ENCODE data around the gene COA7. TPM values are rescaled to one million over a fixed set of nuclear protein-coding genes. Genes with fewer than 3 reads are reported as not detected.
"Not testable (repeated sequence)": the region's sequence is repeated elsewhere in the genome, so short reads cannot be mapped to it uniquely, and the experiment has no call there.

Gene COA7
- total RNA-seq, 1 donor from 2014 or later, result 16.5 TPM

DNA sequence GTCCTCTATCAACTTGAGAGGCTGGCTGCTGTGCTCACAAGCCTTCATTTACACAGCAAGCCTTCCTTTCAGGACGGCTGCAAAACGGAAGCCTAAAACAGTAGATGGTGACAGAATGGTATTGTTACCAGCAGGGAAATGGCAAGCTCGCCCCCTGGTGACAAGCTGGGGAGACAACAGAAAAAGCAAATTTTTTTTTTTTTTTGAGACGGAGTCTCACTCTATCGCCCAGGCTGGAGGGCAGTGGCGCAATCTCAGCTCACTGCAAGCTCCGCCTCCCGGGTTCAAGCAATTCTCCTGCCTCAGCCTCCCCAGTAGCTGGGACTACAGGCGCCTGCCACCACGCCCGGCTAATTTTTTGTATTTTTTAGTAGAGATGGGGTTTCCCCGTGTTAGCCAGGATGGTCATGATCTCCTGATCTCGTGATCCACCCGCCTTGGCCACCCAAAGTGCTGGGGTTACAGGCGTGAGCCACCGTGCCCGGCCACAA lies 11.8 kb downstream of the COA7 start:
- not testable (repeated sequence) for H3K4me3 Mint-ChIP-seq (ENCODE audit: low read depth); H3K36me3 Mint-ChIP-seq (ENCODE audit: insufficient read depth); H3K4me1 Mint-ChIP-seq (ENCODE audit: low read depth); H3K9me3 Mint-ChIP-seq (ENCODE audit: low read depth); H3K27me3 Mint-ChIP-seq
- H3K27ac Mint-ChIP-seq, result peak overlapping the region; percentile 16
- TF ChIP-seq, protein P1, sequence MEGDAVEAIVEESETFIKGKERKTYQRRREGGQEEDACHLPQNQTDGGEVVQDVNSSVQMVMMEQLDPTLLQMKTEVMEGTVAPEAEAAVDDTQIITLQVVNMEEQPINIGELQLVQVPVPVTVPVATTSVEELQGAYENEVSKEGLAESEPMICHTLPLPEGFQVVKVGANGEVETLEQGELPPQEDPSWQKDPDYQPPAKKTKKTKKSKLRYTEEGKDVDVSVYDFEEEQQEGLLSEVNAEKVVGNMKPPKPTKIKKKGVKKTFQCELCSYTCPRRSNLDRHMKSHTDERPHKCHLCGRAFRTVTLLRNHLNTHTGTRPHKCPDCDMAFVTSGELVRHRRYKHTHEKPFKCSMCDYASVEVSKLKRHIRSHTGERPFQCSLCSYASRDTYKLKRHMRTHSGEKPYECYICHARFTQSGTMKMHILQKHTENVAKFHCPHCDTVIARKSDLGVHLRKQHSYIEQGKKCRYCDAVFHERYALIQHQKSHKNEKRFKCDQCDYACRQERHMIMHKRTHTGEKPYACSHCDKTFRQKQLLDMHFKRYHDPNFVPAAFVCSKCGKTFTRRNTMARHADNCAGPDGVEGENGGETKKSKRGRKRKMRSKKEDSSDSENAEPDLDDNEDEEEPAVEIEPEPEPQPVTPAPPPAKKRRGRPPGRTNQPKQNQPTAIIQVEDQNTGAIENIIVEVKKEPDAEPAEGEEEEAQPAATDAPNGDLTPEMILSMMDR (IDR thresholded peaks at IDR 0.05; ENCODE audit: unreplicated experiment), result peak; percentile 89
- peak; percentile 60 for DNase-seq (ENCODE audit: low spot score, unreplicated experiment)

DNA sequence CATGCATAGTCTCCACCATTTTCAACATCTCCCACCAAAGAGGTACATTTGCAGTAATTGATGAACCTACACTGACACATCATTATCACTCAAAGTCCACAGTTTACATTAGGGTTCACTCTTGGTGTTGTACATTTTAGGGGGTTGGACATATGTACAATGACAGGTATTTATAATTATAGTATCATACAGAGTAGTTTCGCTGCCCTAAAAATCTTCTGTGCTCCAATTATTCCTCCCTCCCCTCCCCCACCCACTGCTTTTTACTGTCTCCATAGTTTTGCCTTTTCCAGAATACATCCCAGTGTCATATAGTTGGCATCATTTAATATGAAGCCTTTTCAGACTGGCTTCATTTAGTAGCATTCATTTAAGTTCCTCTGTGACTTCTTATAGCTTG lies 13.6 kb downstream of the COA7 start:
- no peak for DNase-seq (ENCODE audit: low spot score, unreplicated experiment)
- no peaks in the 10 kb centered on the region for H3K27me3 Mint-ChIP-seq
- peaks cover 9% of the 10 kb centered on the region for H3K36me3 Mint-ChIP-seq (ENCODE audit: insufficient read depth)
- H3K4me1 Mint-ChIP-seq (ENCODE audit: low read depth), result peaks cover 4% of the 10 kb centered on the region
- H3K27ac Mint-ChIP-seq, result no peak overlapping the region
- no peak overlapping the region for H3K4me3 Mint-ChIP-seq (ENCODE audit: low read depth)
- TF ChIP-seq, protein P1 (IDR thresholded peaks at IDR 0.05; ENCODE audit: unreplicated experiment), result no peak
- H3K9me3 Mint-ChIP-seq (ENCODE audit: low read depth), result no peaks in the 10 kb centered on the region

DNA sequence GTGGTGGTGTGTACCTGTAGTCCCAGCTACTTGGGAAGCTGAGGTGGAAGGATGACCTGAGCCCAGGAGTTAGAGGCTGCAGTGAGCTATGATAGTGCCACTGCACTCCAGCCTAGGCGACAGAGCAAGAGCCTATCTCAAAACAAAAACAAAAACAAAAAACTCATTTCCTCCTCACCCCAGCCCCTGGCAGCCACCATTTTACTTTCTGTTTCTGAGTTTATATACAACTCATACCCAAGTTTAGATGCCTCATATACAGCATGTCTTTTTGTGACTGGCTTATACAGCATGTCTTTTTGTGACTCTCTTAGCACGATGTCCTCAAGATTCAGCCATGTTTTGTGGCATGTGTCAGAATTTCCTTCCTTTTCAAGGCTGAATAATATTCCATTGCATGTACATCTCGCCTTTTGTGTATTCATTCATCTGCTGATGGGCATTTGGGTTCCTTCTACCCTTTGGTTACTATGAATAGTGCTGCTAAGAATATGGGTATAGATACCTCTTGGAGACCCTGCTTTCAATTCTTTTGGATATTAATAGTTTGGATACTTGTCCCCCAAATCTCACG lies 14.7 kb downstream of the COA7 start:
- no peak for DNase-seq (ENCODE audit: low spot score, unreplicated experiment)
- peaks cover 10% of the 10 kb centered on the region for H3K4me1 Mint-ChIP-seq (ENCODE audit: low read depth)
- H3K9me3 Mint-ChIP-seq (ENCODE audit: low read depth), result no peaks in the 10 kb centered on the region
- no peaks in the 10 kb centered on the region for H3K27me3 Mint-ChIP-seq
- H3K4me3 Mint-ChIP-seq (ENCODE audit: low read depth), result no peak overlapping the region
- peaks cover 9% of the 10 kb centered on the region for H3K36me3 Mint-ChIP-seq (ENCODE audit: insufficient read depth)
- TF ChIP-seq, protein P1 (IDR thresholded peaks at IDR 0.05; ENCODE audit: unreplicated experiment), result no peak
- H3K27ac Mint-ChIP-seq, result no peak overlapping the region

DNA sequence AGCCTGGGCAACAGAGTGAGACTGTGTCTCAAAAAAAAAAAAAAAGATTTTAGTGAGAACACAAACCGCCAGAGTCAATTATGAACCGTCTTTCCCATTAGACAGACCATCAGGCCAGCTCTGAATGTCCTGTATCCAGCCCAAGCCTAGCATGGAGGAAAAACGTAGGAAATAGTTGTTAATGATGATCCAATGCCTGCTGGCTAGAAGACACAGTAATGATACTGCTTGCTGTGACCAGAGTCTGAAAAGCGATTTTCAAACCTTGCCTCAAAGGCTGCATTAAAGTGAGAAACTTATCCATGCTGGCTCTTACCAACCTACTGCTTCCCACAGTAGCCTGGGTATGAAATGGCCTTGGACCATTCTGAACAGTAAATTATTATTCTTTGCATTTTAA lies 17.0 kb downstream of the COA7 start:
- H3K4me1 Mint-ChIP-seq (ENCODE audit: low read depth), result peaks cover 15% of the 10 kb centered on the region
- H3K36me3 Mint-ChIP-seq (ENCODE audit: insufficient read depth), result peaks cover 2% of the 10 kb centered on the region
- H3K4me3 Mint-ChIP-seq (ENCODE audit: low read depth), result no peak overlapping the region
- no peaks in the 10 kb centered on the region for H3K9me3 Mint-ChIP-seq (ENCODE audit: low read depth)
- TF ChIP-seq, protein P1 (IDR thresholded peaks at IDR 0.05; ENCODE audit: unreplicated experiment), result no peak
- H3K27me3 Mint-ChIP-seq, result no peaks in the 10 kb centered on the region
- DNase-seq (ENCODE audit: low spot score, unreplicated experiment), result no peak
- no peak overlapping the region for H3K27ac Mint-ChIP-seq

DNA sequence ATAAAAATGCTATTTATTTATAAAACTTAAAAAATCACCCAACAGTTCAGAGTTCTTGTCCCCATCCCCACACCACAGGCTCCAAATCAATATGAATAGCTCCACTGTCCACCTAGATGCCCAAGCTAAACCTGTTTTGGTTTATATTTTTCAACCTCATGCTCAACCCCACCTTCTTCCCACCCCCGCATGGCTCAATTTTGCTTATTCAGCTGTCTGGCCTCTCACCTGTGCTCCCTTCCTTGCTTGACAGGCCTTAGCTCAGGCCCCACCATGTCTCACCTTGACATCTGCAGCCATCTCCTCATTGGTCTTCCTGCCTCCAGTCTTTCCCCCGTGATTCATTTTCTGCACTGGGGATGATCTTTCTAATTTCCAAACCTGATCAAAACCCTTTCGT lies 17.8 kb downstream of the COA7 start:
- DNase-seq (ENCODE audit: low spot score, unreplicated experiment), result no peak
- TF ChIP-seq, protein P1 (IDR thresholded peaks at IDR 0.05; ENCODE audit: unreplicated experiment), result no peak
- Mint-ChIP-seq H3K9me3 (ENCODE audit: low read depth) (no peaks in the 10 kb centered on the region), H3K4me3 (ENCODE audit: low read depth) (no peak overlapping the region), H3K4me1 (ENCODE audit: low read depth) (peaks cover 14% of the 10 kb centered on the region), H3K27me3 (no peaks in the 10 kb centered on the region), H3K27ac (no peak overlapping the region), H3K36me3 (ENCODE audit: insufficient read depth) (no peaks in the 10 kb centered on the region)
